Prostate gland (tissue), 2 donors: ENCODE results near the gene MYL7. TPM values are rescaled to one million over a fixed set of nuclear protein-coding genes. Genes with fewer than 3 reads are reported as not detected.

Experiments
- DNase-seq: peaks from one replicate; pipeline ENCODE4 v3.0.0-alpha.2; 2019; ENCODE audit warnings: low spot score
- H3K27ac ChIP-seq, 2 donors: fragments of 200-600 bp; sonication (generic); 2 replicates each; pipeline ENCODE4 v1.5.1; 2017 to 2019
- H3K27me3 ChIP-seq: fragments of 200-600 bp; sonication (generic); replicated peaks from 2 replicates; pipeline ENCODE4 v1.5.1; 2019; ENCODE audit not compliant: insufficient read depth
- H3K36me3 ChIP-seq, 2 donors: fragments of 200-600 bp; sonication (generic); 1 replicate in 1 of 2; 2 replicates in 1 of 2; pipeline versions ENCODE4 v1.5.1 to v1.8.1; 2017 to 2019
- H3K4me1 ChIP-seq: fragments of 200-600 bp; sonication (generic); replicated peaks from 2 replicates; pipeline ENCODE4 v1.5.1; 2019
- H3K4me3 ChIP-seq, 2 donors: fragments of 200-600 bp; sonication (generic); 2 replicates each; pipeline ENCODE4 v1.5.1; 2017 to 2019
- H3K9me3 ChIP-seq: fragments of 200-600 bp; sonication (generic); 2 replicates; pipeline ENCODE4 v1.5.1; 2017
- POLR2A ChIP-seq: fragments of 450-650 bp; IDR thresholded peaks from one replicate; pipeline ENCODE4 v1.6.1; 2016; ENCODE audit warnings: antibody characterized with exemption, mild to moderate bottlenecking
- POLR2AphosphoS5 ChIP-seq: sonication (generic); formaldehyde crosslinking; IDR thresholded peaks from one replicate; pipeline ENCODE4 v1.6.1; 2017; ENCODE audit warnings: antibody characterized with exemption
- WGBS: methylation state at CpG from one replicate; pipeline ENCODE4 v1.1.5; 2018; 5-methylcytosine and 5-hydroxymethylcytosine counted together
- intact Hi-C: fragments of 100-400 bp; cut with DNase I; formaldehyde crosslinking; loops from one replicate; pipeline ENCODE4 v1.14.2; 2022
- total RNA-seq, 2 donors: library from RNA; depleted of rRNA; stranded (reverse); fragments of >200 nt; gene quantifications; one replicate each; pipeline ENCODE4 v1.1.0, GENCODE V29; 2016
- TF ChIP-seq, protein P1 (sequence below), 4 experiments: fragments of 200-600 bp in 2 of 4; fragments of 450-650 bp in 2 of 4; sonication (generic) in 2 of 4; IDR thresholded peaks; 1 replicate in 3 of 4; 2 replicates in 1 of 4; pipeline ENCODE4 v1.5.1; 2016 to 2019; ENCODE audit warnings: antibody characterized with exemption in 4 of 4, mild to moderate bottlenecking in 2 of 4, moderate library complexity in 2 of 4

Gene MYL7
- total RNA-seq, 2 donors from 2014 or later = not detected

DNA sequence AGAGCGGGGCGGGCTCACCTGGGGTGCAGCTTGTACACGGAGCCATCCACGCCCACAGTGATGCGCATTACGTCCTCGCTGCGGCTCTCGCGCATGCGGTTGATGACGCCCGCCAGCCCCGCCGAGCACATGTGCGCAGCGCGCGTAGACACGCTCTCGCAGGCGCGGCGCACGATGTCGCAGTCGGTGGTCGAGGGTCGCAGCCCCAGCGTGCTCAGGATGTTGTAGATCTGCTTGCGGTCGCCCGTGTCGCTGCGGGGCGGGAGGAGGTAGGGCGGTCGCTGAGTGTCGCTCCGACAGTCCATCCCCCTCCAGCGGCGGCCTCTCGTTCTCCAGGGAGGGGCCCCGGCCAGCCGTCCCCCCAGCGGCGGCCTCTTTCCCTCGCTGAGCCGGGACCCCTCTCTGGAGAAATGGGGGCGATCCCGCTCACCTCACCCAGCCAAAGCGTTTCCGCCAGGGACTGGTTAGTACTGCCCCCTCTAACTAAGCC is 4.4 kb upstream of the MYL7 start:
- no peak overlapping the region for H3K27ac ChIP-seq
- no peaks in the 10 kb centered on the region for H3K27me3 ChIP-seq
- H3K9me3 ChIP-seq = no peaks in the 10 kb centered on the region
- WGBS = 20% methylated on average over 50 of the region's 53 CpGs
- intact Hi-C loops = no loop called here
- H3K4me1 ChIP-seq = no peaks in the 10 kb centered on the region
- H3K36me3 ChIP-seq = no peaks in the 10 kb centered on the region
- no peak for DNase-seq
- no peak for TF ChIP-seq POLR2AphosphoS5
- TF ChIP-seq, protein P1, sequence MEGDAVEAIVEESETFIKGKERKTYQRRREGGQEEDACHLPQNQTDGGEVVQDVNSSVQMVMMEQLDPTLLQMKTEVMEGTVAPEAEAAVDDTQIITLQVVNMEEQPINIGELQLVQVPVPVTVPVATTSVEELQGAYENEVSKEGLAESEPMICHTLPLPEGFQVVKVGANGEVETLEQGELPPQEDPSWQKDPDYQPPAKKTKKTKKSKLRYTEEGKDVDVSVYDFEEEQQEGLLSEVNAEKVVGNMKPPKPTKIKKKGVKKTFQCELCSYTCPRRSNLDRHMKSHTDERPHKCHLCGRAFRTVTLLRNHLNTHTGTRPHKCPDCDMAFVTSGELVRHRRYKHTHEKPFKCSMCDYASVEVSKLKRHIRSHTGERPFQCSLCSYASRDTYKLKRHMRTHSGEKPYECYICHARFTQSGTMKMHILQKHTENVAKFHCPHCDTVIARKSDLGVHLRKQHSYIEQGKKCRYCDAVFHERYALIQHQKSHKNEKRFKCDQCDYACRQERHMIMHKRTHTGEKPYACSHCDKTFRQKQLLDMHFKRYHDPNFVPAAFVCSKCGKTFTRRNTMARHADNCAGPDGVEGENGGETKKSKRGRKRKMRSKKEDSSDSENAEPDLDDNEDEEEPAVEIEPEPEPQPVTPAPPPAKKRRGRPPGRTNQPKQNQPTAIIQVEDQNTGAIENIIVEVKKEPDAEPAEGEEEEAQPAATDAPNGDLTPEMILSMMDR (IDR thresholded peaks at IDR 0.05) = no peak
- TF ChIP-seq POLR2A = no peak
- H3K4me3 ChIP-seq = peak overlapping the region; percentile 11 to 28

DNA sequence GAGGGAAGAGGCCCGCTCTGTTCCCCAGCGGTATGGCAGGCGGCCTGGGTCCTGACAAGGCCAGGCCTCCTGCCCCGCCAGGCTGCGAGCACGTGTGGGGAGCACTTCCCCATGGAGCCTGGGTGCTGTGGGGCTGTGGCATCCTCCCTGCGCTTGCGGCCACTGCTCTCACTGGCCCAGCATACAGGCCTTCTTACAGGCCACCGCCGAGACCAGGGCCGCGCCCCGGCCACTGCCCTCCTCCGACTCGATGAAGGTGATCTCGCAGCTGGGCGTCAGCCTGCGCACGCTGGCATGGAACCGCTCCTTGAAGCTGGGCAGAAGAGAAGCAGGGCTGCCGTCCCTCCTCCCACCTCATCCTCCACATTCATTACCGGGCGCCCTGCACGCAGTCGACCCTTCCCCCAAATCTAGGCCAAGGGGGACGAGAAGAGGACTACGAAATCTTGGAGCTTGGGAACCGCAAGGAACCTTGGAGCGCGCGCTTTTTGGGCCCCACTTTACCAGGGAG is 3.9 kb upstream of the MYL7 start:
- no peak for DNase-seq
- no peaks in the 10 kb centered on the region for H3K9me3 ChIP-seq
- no peaks in the 10 kb centered on the region for H3K36me3 ChIP-seq
- H3K27me3 ChIP-seq = no peaks in the 10 kb centered on the region
- intact Hi-C loops = no loop called here
- H3K27ac ChIP-seq = no peak overlapping the region
- peak overlapping the region in 1 of 2 donors; percentile 28 for H3K4me3 ChIP-seq
- TF ChIP-seq, protein P1 (IDR thresholded peaks at IDR 0.05) = no peak
- TF ChIP-seq POLR2AphosphoS5 = no peak
- no peak for TF ChIP-seq POLR2A
- WGBS = 74% methylated on average over 27 of the region's 31 CpGs
- no peaks in the 10 kb centered on the region for H3K4me1 ChIP-seq

DNA sequence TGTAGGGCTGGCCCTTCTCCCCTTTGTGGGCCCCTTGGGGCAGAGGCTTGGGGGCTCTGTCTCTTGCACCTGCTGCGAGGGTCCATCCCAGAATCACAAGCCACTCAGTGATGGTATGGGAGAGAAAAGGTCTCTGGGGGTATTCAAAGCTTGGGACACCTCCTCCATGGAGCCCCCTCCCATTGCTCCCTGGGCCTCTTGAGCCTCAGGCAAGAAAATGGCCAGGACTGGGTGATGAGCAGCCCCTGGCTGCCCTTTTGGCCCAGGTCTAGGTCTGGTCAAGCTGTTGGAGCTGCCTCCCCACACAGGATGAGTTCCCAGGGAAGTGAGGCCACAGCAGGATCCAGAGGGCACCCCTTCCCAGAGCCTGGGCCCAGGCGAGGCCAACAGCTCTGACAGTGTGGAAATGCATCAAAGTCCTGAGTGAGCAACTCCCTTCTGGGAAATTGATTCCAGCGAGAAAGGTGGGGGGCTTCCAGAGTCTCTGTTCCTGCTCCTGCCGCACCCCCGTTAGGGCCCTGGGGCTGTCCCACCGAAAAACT is 3.4 kb upstream of the MYL7 start:
- Histone ChIP-seq H3K4me1 (no peaks in the 10 kb centered on the region), H3K27ac (no peak overlapping the region), H3K9me3 (no peaks in the 10 kb centered on the region), H3K27me3 (no peaks in the 10 kb centered on the region), H3K36me3 (no peaks in the 10 kb centered on the region), H3K4me3 (no peak overlapping the region)
- no peak for TF ChIP-seq POLR2AphosphoS5
- WGBS = 100% methylated on average over 6 of the region's 6 CpGs
- no peak for DNase-seq
- intact Hi-C loops = no loop called here

DNA sequence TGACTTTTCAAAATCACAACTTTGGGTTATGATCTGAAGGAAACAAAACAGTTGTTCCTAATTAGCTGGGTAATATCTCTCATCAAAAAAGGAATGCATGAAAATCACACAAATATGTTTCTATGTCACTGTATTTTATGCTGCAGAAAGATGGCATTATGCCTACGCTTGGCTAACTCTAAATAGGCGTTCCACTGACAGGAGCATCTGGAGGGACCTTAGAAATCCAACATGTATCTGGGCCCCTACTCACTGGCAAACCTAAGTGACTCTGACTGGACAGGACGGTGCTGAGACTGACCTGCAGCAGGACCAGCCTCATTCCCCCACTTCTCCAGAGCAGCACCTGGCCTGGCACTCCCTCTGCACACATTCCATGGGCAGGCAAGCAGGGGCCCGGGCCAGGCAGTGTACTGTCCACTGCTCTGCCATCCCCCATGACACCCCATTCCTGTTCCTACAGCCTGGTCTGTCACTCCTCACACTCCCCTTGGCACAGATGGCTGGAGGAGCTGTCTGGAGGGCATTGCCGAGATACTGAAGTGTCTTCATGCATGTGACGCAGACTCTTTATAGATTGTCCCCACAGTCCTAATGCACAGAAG is 2.6 kb upstream of the MYL7 start:
- intact Hi-C loops = no loop called here
- Histone ChIP-seq H3K36me3 (no peaks in the 10 kb centered on the region), H3K27me3 (no peaks in the 10 kb centered on the region), H3K27ac (no peak overlapping the region), H3K9me3 (no peaks in the 10 kb centered on the region), H3K4me1 (no peaks in the 10 kb centered on the region), H3K4me3 (no peak overlapping the region)
- TF ChIP-seq POLR2A (no peak), POLR2AphosphoS5 (no peak)
- TF ChIP-seq, protein P1 (IDR thresholded peaks at IDR 0.05) = no peak
- WGBS = 70% methylated on average over 6 of the region's 6 CpGs
- no peak for DNase-seq

DNA sequence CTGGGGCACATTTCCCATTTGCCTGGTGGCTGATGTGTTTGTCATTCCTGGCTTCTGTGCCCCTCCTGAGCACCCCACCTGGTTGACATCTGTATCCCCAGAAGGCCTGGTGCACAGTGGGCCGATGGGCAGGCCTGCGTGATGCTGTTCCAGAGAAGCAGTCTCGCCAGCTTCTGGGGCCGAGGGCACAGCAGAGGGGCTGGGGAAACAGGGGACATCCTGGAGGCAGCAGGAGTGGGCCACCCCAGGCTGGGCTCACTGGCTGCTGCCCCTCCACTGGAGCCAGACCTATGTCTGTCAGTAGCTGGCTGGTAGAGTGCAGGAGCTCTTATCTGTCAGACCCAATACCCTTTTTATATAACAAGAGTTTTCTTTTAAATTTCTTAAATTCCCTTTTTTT is 896 bp upstream of the MYL7 start:
- no peak overlapping the region for H3K4me3 ChIP-seq
- no peak overlapping the region for H3K27ac ChIP-seq
- H3K9me3 ChIP-seq = no peaks in the 10 kb centered on the region
- TF ChIP-seq POLR2AphosphoS5 = no peak
- TF ChIP-seq, protein P1 (IDR thresholded peaks at IDR 0.05) = no peak
- TF ChIP-seq POLR2A = no peak
- intact Hi-C loops = no loop called here
- no peaks in the 10 kb centered on the region for H3K27me3 ChIP-seq
- H3K36me3 ChIP-seq = no peaks in the 10 kb centered on the region
- H3K4me1 ChIP-seq = no peaks in the 10 kb centered on the region
- no peak for DNase-seq
- 89% methylated on average over 3 of the region's 4 CpGs for WGBS
